Measurements from ENCODE around the gene TBXT. TPM values are rescaled to one million over a fixed set of nuclear protein-coding genes. Genes with fewer than 3 reads are reported as not detected.
A peak's percentile ranks its signal among the peaks of the same experiment; 100 is the strongest.

Gene TBXT
- total RNA-seq, 4 donors from 2014 or later = 0.17 TPM; not detected in 3

- WGBS = 25% methylated on average over 5 of the region's 5 CpGs
- no peaks in the 10 kb centered on the region for H3K9me3 ChIP-seq
- H3K27me3 ChIP-seq = peaks cover 0 to 57% (median 13%) of the 10 kb centered on the region in 4 donors
- H3K27ac ChIP-seq (replicated peaks in 1 of 4) = no peak overlapping the region
- intact Hi-C loops (cut with DNase I) = no loop called here
- peaks cover 6 to 16% (median 12%) of the 10 kb centered on the region in 4 donors for H3K4me1 ChIP-seq
- no peak overlapping the region for H3K4me3 ChIP-seq
- DNase-seq (ENCODE audit: extremely low spot score) = no peak
- no peaks in the 10 kb centered on the region for H3K36me3 ChIP-seq
- TF ChIP-seq EP300 (IDR thresholded peaks at IDR 0.05) (no peak), POLR2A (IDR thresholded peaks at IDR 0.05; ENCODE audit: low read depth) (no peak), POLR2AphosphoS5 (IDR thresholded peaks at IDR 0.05) (no peak), CTCF (IDR thresholded peaks at IDR 0.05) (no peak)
Measured at GRCh38 chr6:166174031-166174430, 6.4 kb upstream of the TBXT start.

GRCh38 chr6:166173281-166173951, 5.8 kb upstream of the TBXT start:
- TF ChIP-seq CTCF (IDR thresholded peaks at IDR 0.05) = no peak
- no peak for TF ChIP-seq EP300 (IDR thresholded peaks at IDR 0.05)
- no peak for TF ChIP-seq POLR2A (IDR thresholded peaks at IDR 0.05; ENCODE audit: low read depth)
- no peak for TF ChIP-seq POLR2AphosphoS5 (IDR thresholded peaks at IDR 0.05)
- Histone ChIP-seq H3K4me1 (peaks cover 12 to 22% (median 18%) of the 10 kb centered on the region in 4 donors), H3K4me3 (no peak overlapping the region), H3K27me3 (peaks cover 0 to 63% (median 19%) of the 10 kb centered on the region in 4 donors), H3K9me3 (no peaks in the 10 kb centered on the region), H3K36me3 (no peaks in the 10 kb centered on the region), H3K27ac (replicated peaks in 1 of 4) (no peak overlapping the region)
- no peak for DNase-seq (ENCODE audit: extremely low spot score)
- WGBS = 8% methylated on average over 9 of the region's 9 CpGs
- intact Hi-C loops (cut with DNase I) = no loop called here

- H3K4me1 ChIP-seq = peaks cover 20 to 30% (median 27%) of the 10 kb centered on the region in 4 donors
- no peak overlapping the region for H3K4me3 ChIP-seq
- H3K27ac ChIP-seq (replicated peaks in 1 of 4) = no peak overlapping the region
- no peak for DNase-seq (ENCODE audit: extremely low spot score)
- no peaks in the 10 kb centered on the region for H3K9me3 ChIP-seq
- 80% methylated on average over 3 of the region's 3 CpGs for WGBS
- no peak for TF ChIP-seq EP300 (IDR thresholded peaks at IDR 0.05)
- TF ChIP-seq POLR2AphosphoS5 (IDR thresholded peaks at IDR 0.05) = no peak
- TF ChIP-seq CTCF (IDR thresholded peaks at IDR 0.05) = no peak
- no peak for TF ChIP-seq POLR2A (IDR thresholded peaks at IDR 0.05; ENCODE audit: low read depth)
- no peaks in the 10 kb centered on the region for H3K36me3 ChIP-seq
- peaks cover 0 to 70% (median 27%) of the 10 kb centered on the region in 4 donors for H3K27me3 ChIP-seq
- intact Hi-C loops (cut with DNase I) = no loop called here
Measured at GRCh38 chr6:166172546-166172945, 4.9 kb upstream of the TBXT start.

GRCh38 chr6:166169549-166170421, 2.1 kb upstream of the TBXT start:
- H3K4me3 ChIP-seq = peak overlapping the region in 1 of 4 donors; percentile 39
- TF ChIP-seq CTCF (IDR thresholded peaks at IDR 0.05) = no peak
- no peak for TF ChIP-seq POLR2A (IDR thresholded peaks at IDR 0.05; ENCODE audit: low read depth)
- TF ChIP-seq POLR2AphosphoS5 (IDR thresholded peaks at IDR 0.05) = no peak
- no peak for TF ChIP-seq EP300 (IDR thresholded peaks at IDR 0.05)
- H3K36me3 ChIP-seq = no peaks in the 10 kb centered on the region
- intact Hi-C loops (cut with DNase I) = no loop called here
- no peak for DNase-seq (ENCODE audit: extremely low spot score)
- H3K27ac ChIP-seq (replicated peaks in 1 of 4) = no peak overlapping the region
- H3K9me3 ChIP-seq = no peaks in the 10 kb centered on the region
- peaks cover 0 to 95% (median 42%) of the 10 kb centered on the region in 4 donors for H3K27me3 ChIP-seq
- WGBS = 24% methylated on average over 41 of the region's 41 CpGs
- H3K4me1 ChIP-seq = peaks cover 34 to 44% (median 41%) of the 10 kb centered on the region in 4 donors
